ENCODE measurements around the gene RTN4R. TPM values are rescaled to one million over a fixed set of nuclear protein-coding genes. Genes with fewer than 3 reads are reported as not detected.

RTN4R gene
- total and polyA plus RNA-seq, 9 of the 15 experiments (the other 6 are each of a cell fraction or from before 2014, with no cell fraction given) = 0.04 to 2.8 (median 1.4) TPM; not detected in 3

DNA sequence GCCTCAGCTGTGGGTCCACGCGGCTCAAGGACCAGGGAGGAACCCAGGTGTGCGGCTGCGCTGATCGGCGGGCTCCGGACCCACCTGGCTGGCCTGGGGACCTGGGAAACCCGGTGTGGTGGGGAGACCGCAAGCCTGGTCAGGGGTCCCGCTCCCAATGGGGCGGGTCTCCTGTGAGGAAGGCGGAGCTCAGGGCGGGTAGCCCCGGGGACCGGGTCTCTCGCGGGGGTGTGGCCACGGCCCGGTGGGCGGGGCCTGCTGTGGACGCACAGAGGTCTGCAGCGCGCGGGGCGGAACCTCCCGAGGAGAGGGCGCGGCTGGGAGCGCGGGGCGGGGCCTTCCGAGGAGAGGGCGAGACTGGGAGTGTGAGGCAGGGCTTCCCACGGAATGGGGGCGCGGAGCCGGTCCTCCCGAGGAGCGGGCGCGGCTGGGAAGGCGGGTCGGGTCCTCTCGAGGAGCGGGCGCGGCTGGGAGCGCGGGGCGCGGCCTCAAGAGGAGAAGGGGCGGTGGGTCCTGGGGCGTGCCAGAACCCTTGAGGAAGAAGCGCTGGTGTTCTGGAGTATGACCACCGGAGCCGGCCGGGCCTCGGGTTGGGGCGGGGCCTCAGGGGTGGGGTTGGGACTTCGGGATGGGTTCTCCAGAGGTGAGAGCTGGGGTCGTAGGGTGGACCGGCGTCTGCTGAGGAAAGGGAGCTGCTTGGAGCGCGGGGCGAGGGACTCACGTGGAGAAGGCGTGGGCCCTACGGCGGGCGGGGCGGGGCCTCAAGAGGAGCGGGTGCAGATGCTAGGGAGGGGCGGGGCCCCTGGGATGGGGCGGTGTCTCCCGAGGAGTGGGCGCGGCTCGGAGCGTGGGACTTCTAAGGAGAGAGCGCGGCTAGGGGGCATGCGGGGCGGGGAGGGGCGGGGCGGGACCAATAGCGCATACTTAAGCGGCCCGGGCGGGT lies 31.0 kb upstream of the RTN4R start (continued):
- TF ChIP-seq, protein P1, sequence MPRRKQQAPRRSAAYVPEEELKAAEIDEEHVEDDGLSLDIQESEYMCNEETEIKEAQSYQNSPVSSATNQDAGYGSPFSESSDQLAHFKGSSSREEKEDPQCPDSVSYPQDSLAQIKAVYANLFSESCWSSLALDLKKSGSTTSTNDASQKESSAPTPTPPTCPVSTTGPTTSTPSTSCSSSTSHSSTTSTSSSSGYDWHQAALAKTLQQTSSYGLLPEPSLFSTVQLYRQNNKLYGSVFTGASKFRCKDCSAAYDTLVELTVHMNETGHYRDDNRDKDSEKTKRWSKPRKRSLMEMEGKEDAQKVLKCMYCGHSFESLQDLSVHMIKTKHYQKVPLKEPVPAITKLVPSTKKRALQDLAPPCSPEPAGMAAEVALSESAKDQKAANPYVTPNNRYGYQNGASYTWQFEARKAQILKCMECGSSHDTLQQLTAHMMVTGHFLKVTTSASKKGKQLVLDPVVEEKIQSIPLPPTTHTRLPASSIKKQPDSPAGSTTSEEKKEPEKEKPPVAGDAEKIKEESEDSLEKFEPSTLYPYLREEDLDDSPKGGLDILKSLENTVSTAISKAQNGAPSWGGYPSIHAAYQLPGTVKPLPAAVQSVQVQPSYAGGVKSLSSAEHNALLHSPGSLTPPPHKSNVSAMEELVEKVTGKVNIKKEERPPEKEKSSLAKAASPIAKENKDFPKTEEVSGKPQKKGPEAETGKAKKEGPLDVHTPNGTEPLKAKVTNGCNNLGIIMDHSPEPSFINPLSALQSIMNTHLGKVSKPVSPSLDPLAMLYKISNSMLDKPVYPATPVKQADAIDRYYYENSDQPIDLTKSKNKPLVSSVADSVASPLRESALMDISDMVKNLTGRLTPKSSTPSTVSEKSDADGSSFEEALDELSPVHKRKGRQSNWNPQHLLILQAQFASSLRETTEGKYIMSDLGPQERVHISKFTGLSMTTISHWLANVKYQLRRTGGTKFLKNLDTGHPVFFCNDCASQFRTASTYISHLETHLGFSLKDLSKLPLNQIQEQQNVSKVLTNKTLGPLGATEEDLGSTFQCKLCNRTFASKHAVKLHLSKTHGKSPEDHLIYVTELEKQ (CRISPR knock-in tag; IDR thresholded peaks at IDR 0.05) = no peak
- TF ChIP-seq ZNF316 (IDR thresholded peaks at IDR 0.05) = no peak
- peak; percentile 38; the same call in 1 of the 2 replicates for TF ChIP-seq RFX5 (IDR thresholded peaks at IDR 0.05; ENCODE audit: low read depth, low read length)
- TF ChIP-seq MYBL2 (IDR thresholded peaks at IDR 0.05; ENCODE audit: low read depth) = no peak
- TF ChIP-seq MYBL2 (CRISPR knock-in tag; IDR thresholded peaks at IDR 0.05; ENCODE audit: borderline replicate concordance) = no peak
- peak; percentile 38 for TF ChIP-seq NUFIP1 (IDR thresholded peaks at IDR 0.05; ENCODE audit: partially characterized antibody)
- TF ChIP-seq RAD51 (IDR thresholded peaks at IDR 0.05; ENCODE audit: borderline replicate concordance, low read depth) = no peak
- TF ChIP-seq SPI1 (IDR thresholded peaks at IDR 0.05; ENCODE audit: borderline replicate concordance, low read depth, low read length) = peak; percentile 66; the same call in 1 of the 2 replicates
- no peak; the same call in 1 of the 2 replicates for TF ChIP-seq EZH2 (IDR thresholded peaks at IDR 0.05; ENCODE audit: borderline replicate concordance, low read depth, low read length)
- TF ChIP-seq ZNF507 (tag; conservative IDR thresholded peaks at IDR 0.05) = no peak
- TF ChIP-seq KLF16 (IDR thresholded peaks at IDR 0.05) = no peak
- TF ChIP-seq STAT5B (CRISPR knock-in tag; IDR thresholded peaks at IDR 0.05) = no peak
- peak; percentile 25 for TF ChIP-seq ZNF146 (CRISPR knock-in tag; IDR thresholded peaks at IDR 0.05; ENCODE audit: unreplicated experiment)
- TF ChIP-seq, protein P2, sequence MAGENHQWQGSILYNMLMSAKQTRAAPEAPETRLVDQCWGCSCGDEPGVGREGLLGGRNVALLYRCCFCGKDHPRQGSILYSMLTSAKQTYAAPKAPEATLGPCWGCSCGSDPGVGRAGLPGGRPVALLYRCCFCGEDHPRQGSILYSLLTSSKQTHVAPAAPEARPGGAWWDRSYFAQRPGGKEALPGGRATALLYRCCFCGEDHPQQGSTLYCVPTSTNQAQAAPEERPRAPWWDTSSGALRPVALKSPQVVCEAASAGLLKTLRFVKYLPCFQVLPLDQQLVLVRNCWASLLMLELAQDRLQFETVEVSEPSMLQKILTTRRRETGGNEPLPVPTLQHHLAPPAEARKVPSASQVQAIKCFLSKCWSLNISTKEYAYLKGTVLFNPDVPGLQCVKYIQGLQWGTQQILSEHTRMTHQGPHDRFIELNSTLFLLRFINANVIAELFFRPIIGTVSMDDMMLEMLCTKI (IDR thresholded peaks at IDR 0.05; ENCODE audit: partially characterized antibody) = no peak
- peak; percentile 47 for TF ChIP-seq ZBTB17 (CRISPR knock-in tag; IDR thresholded peaks at IDR 0.05)
- TF ChIP-seq TOE1 (IDR thresholded peaks at IDR 0.05; ENCODE audit: borderline replicate concordance) = no peak
- TF ChIP-seq TOE1 (CRISPR knock-in tag; IDR thresholded peaks at IDR 0.05; ENCODE audit: borderline replicate concordance, low read depth) = peak; percentile 89; the same call in 1 of the 2 replicates
- TF ChIP-seq POLR2G (IDR thresholded peaks at IDR 0.05; ENCODE audit: low read depth, low read length) = peak; percentile 61
- no peak for TF ChIP-seq HMG20B (CRISPR knock-in tag; IDR thresholded peaks at IDR 0.05)
- TF ChIP-seq ZNF12 (CRISPR knock-in tag; IDR thresholded peaks at IDR 0.05) = peak; percentile 58; the same call in 1 of the 2 replicates
- TF ChIP-seq NFXL1 (CRISPR knock-in tag; IDR thresholded peaks at IDR 0.05) = no peak
- TF ChIP-seq GABPB2 (CRISPR knock-in tag; conservative IDR thresholded peaks at IDR 0.05) = no peak; the same call in 1 of the 2 replicates
- TF ChIP-seq EWSR1 (IDR thresholded peaks at IDR 0.05; ENCODE audit: borderline replicate concordance, low read depth, partially characterized antibody) = no peak
- TF ChIP-seq KDM2B (CRISPR knock-in tag; IDR thresholded peaks at IDR 0.05) = peak; percentile 76; the same call in 1 of the 2 replicates
- TF ChIP-seq ZNF274 (IDR thresholded peaks at IDR 0.05; ENCODE audit: borderline replicate concordance, low read depth, low read length) = no peak

Data from K562 (cell line).